Measurements from ENCODE around the gene NAA15. TPM values are rescaled to one million over a fixed set of nuclear protein-coding genes. Genes with fewer than 3 reads are reported as not detected.
A peak's percentile ranks its signal among the peaks of the same experiment; 100 is the strongest.
"Not testable (repeated sequence)": the region's sequence is repeated elsewhere in the genome, so short reads cannot be mapped to it uniquely, and the experiment has no call there.

The NAA15 gene
- total RNA-seq, 4 donors from 2014 or later: 25.0 to 48.8 (median 37.2) TPM

- ATAC-seq (no peak), DNase-seq (no peak)
- Histone ChIP-seq H3K4me1 (no peaks in the 10 kb centered on the region), H3K9me3 (no peaks in the 10 kb centered on the region), H3K27ac (no peak overlapping the region), H3K4me3 (no peak overlapping the region), H3K36me3 (no peaks in the 10 kb centered on the region), H3K27me3 (no peaks in the 10 kb centered on the region)
- no peak for TF ChIP-seq POLR2A (IDR thresholded peaks at IDR 0.05)
- TF ChIP-seq CTCF (IDR thresholded peaks at IDR 0.05 in 4 of 5, conservative IDR thresholded peaks at IDR 0.05 in 1 of 5): no peak
- intact Hi-C loops (cut with DNase I; ENCODE audit: low total_unique reads) (no loop called here), in situ Hi-C loops (cut with MboI; ENCODE audit: low sequenced_read_pairs in 4 of 4) (no loop called here)
Observed at GRCh38 chr4:139443661-139444060, 142.4 kb downstream of the NAA15 start.

GRCh38 chr4:139444881-139445280 lies 143.6 kb downstream of the NAA15 start:
- H3K4me1 ChIP-seq; H3K4me3 ChIP-seq; H3K27me3 ChIP-seq; in situ Hi-C loops (cut with MboI; ENCODE audit: low sequenced_read_pairs in 4 of 4); DNase-seq; H3K9me3 ChIP-seq; ATAC-seq; intact Hi-C loops (cut with DNase I; ENCODE audit: low total_unique reads); H3K36me3 ChIP-seq; H3K27ac ChIP-seq: not testable (repeated sequence)

- ATAC-seq; intact Hi-C loops (cut with DNase I; ENCODE audit: low total_unique reads); H3K9me3 ChIP-seq; H3K4me1 ChIP-seq; H3K36me3 ChIP-seq; H3K27ac ChIP-seq; H3K4me3 ChIP-seq; in situ Hi-C loops (cut with MboI; ENCODE audit: low sequenced_read_pairs in 4 of 4); DNase-seq; H3K27me3 ChIP-seq: not testable (repeated sequence)
Observed at GRCh38 chr4:139447078-139447477, 145.8 kb downstream of the NAA15 start.

- no peak overlapping the region for H3K4me3 ChIP-seq
- peaks cover 18% of the 10 kb centered on the region in 2 donors for H3K4me1 ChIP-seq
- in situ Hi-C loops (cut with MboI; ENCODE audit: low sequenced_read_pairs in 4 of 4) (no loop called here), intact Hi-C loops (cut with DNase I; ENCODE audit: low total_unique reads) (loop anchor here (5.0 to 10.0 kb wide), 4 partner anchors 273 to 704 kb away; partner anchors contain the start of genes ELF2 and MAML3)
- ATAC-seq: no peak
- no peaks in the 10 kb centered on the region for H3K27me3 ChIP-seq
- no peak for TF ChIP-seq CTCF (IDR thresholded peaks at IDR 0.05 in 4 of 5, conservative IDR thresholded peaks at IDR 0.05 in 1 of 5)
- no peak for TF ChIP-seq POLR2A (IDR thresholded peaks at IDR 0.05)
- H3K9me3 ChIP-seq: no peaks in the 10 kb centered on the region
- no peak overlapping the region for H3K27ac ChIP-seq
- H3K36me3 ChIP-seq: no peaks in the 10 kb centered on the region
- no peak for DNase-seq
Observed at GRCh38 chr4:139450586-139450985, 149.3 kb downstream of the NAA15 start.

- H3K27ac ChIP-seq: no peak overlapping the region
- H3K9me3 ChIP-seq: no peaks in the 10 kb centered on the region
- ATAC-seq: no peak
- peaks cover 28 to 32% of the 10 kb centered on the region in 2 donors for H3K4me1 ChIP-seq
- in situ Hi-C loops (cut with MboI; ENCODE audit: low sequenced_read_pairs in 4 of 4) (no loop called here), intact Hi-C loops (cut with DNase I; ENCODE audit: low total_unique reads) (loop anchor here (5.0 to 10.0 kb wide), 4 partner anchors 275 to 703 kb away; partner anchors contain the start of genes ELF2 and MAML3)
- DNase-seq: no peak
- TF ChIP-seq CTCF (IDR thresholded peaks at IDR 0.05 in 4 of 5, conservative IDR thresholded peaks at IDR 0.05 in 1 of 5): no peak
- TF ChIP-seq POLR2A (IDR thresholded peaks at IDR 0.05): no peak
- H3K36me3 ChIP-seq: no peaks in the 10 kb centered on the region
- H3K27me3 ChIP-seq: no peaks in the 10 kb centered on the region
- H3K4me3 ChIP-seq: no peak overlapping the region
Observed at GRCh38 chr4:139451997-139452396, 150.7 kb downstream of the NAA15 start.

GRCh38 chr4:139453041-139453370 lies 151.7 kb downstream of the NAA15 start:
- intact Hi-C loops (cut with DNase I; ENCODE audit: low total_unique reads): loop anchor here (1.0 to 10.0 kb wide), 5 partner anchors 37 to 702 kb away; partner anchors contain the start of genes ELF2 and MAML3

More at GRCh38 chr4:139453041-139453370, 151.7 kb downstream of the NAA15 start:
- peak in 2 of 5 experiments; percentile 24 to 35 for TF ChIP-seq CTCF (IDR thresholded peaks at IDR 0.05 in 4 of 5, conservative IDR thresholded peaks at IDR 0.05 in 1 of 5)
- no peak for TF ChIP-seq POLR2A (IDR thresholded peaks at IDR 0.05)
- in situ Hi-C loops (cut with MboI; ENCODE audit: low sequenced_read_pairs in 4 of 4): no loop called here
- Histone ChIP-seq H3K9me3 (no peaks in the 10 kb centered on the region), H3K27ac (peak overlapping the region; percentile 88 to 96 (median 95)), H3K4me1 (peaks cover 30 to 33% of the 10 kb centered on the region in 2 donors), H3K36me3 (no peaks in the 10 kb centered on the region), H3K4me3 (peak overlapping the region; percentile 69 to 98 (median 80)), H3K27me3 (no peaks in the 10 kb centered on the region)
- ATAC-seq (peak; percentile 12 to 30), DNase-seq (peak in 1 of 2 donors; percentile 17)

Measured in gastrocnemius medialis (tissue), 4 donors.